ENCODE results near the gene TECPR1. TPM values are rescaled to one million over a fixed set of nuclear protein-coding genes. Genes with fewer than 3 reads are reported as not detected.

TECPR1 gene
- total and polyA plus RNA-seq, 2 of the 8 experiments (the other 6 are each of a cell fraction or from before 2014, with no cell fraction given), result 1.3 to 11.1 TPM

- H3K56ac ChIP-seq (replicated peaks; ENCODE audit: insufficient read length, low read depth, low read length), result no peak overlapping the region
- H3K4me3 ChIP-seq (ENCODE audit: extremely low read depth in 1 of 4, insufficient read depth in 2 of 4, low read depth in 3 of 4, low read length in 4 of 4), result no peak overlapping the region
- no peak overlapping the region for H2AFZ ChIP-seq (ENCODE audit: low read length)
- CTCF ChIA-PET (ENCODE audit: partially characterized antibody), result interaction anchor here (0.6 to 2.3 kb wide), 11 partner anchors 8 to 221 kb away, joined by 3 to 15 read pairs (median 3); no protein-coding TSS in a partner anchor
- DNase-seq (ENCODE audit: low read depth in 1 of 2, low spot score in 2 of 2) (no peak), FAIRE-seq (no peak)
- no peak overlapping the region for H3K18ac ChIP-seq (ENCODE audit: extremely low read depth, low read length)
- no peaks in the 10 kb centered on the region for H3K79me2 ChIP-seq (ENCODE audit: control insufficient read depth in 1 of 2, insufficient read depth in 2 of 2, low read length in 2 of 2)
- H4K8ac ChIP-seq (ENCODE audit: extremely low read depth, insufficient read depth, low read length), result no peak overlapping the region
- POLR2A ChIA-PET (ENCODE audit: partially characterized antibody), result interaction anchor here (0.8 kb wide), 1 partner anchor 8 kb away, joined by 3 read pairs; no protein-coding TSS in a partner anchor
- no peak overlapping the region for H2BK15ac ChIP-seq (ENCODE audit: low read length)
- peaks cover 0 to 6% (median 0%) of the 10 kb centered on the region in 4 experiments; a peak in 3 of 7 replicates for H3K4me1 ChIP-seq (replicated peaks in 1 of 4; ENCODE audit: control insufficient read depth in 3 of 4, insufficient read depth in 4 of 4, low read length in 3 of 4)
- H3K36me3 ChIP-seq (ENCODE audit: control insufficient read depth in 2 of 4, insufficient read depth in 4 of 4, low read length in 3 of 4), result no peaks in the 10 kb centered on the region
- no peak overlapping the region for H3K23ac ChIP-seq (ENCODE audit: insufficient read length)
- H3K14ac ChIP-seq (ENCODE audit: insufficient read length), result no peak overlapping the region
- no peak overlapping the region for H4K5ac ChIP-seq (ENCODE audit: insufficient read length, low read depth, low read length)
- H2BK12ac ChIP-seq (ENCODE audit: low read depth, low read length), result no peak overlapping the region
- H3K27ac ChIP-seq (ENCODE audit: low read depth, low read length), result no peak overlapping the region
- H3K4ac ChIP-seq (replicated peaks; ENCODE audit: insufficient read length, low read depth, low read length), result no peak overlapping the region
- no CpG with 5 or more reads among the region's 1 CpG for WGBS, 2 experiments (ENCODE audit: extremely low coverage in 1 of 2, insufficient coverage in 1 of 2, insufficient read length in 1 of 2, insufficient replicate concordance in 2 of 2, low coverage in 1 of 2, low lambda C conversion rate in 2 of 2, missing lambda C conversion rate in 1 of 2)
- H2BK120ac ChIP-seq (replicated peaks; ENCODE audit: low read depth, low read length), result no peak overlapping the region
- H2AK5ac ChIP-seq (ENCODE audit: low read depth, low read length), result no peak overlapping the region
- H3K23me2 ChIP-seq (ENCODE audit: low read depth, low read length), result peaks cover 8% of the 10 kb centered on the region; the same call in 1 of the 2 replicates
- H4K91ac ChIP-seq (replicated peaks; ENCODE audit: insufficient read length, low read length), result no peak overlapping the region
- H2BK5ac ChIP-seq (ENCODE audit: low read depth, low read length), result no peak overlapping the region
- peaks cover 0 to 3% of the 10 kb centered on the region in 2 experiments for H4K20me1 ChIP-seq (replicated peaks in 1 of 2; ENCODE audit: control insufficient read depth in 1 of 2, insufficient read depth in 2 of 2, low read length in 2 of 2)
- no peaks in the 10 kb centered on the region for H3K9me3 ChIP-seq (ENCODE audit: insufficient read depth in 2 of 2, low read depth in 1 of 2, low read length in 1 of 2)
- H3K4me2 ChIP-seq (ENCODE audit: insufficient read depth in 1 of 2, low read depth in 2 of 2, low read length in 2 of 2), result no peak overlapping the region
- no peaks in the 10 kb centered on the region for H3K27me3 ChIP-seq (replicated peaks in 1 of 4; ENCODE audit: control insufficient read depth in 3 of 4, extremely low read depth in 1 of 4, insufficient read depth in 3 of 4, low read length in 3 of 4)
- no peak overlapping the region for H3K9ac ChIP-seq (replicated peaks in 1 of 4; ENCODE audit: extremely low read depth in 1 of 4, low read depth in 3 of 4, low read length in 3 of 4)
- H2BK20ac ChIP-seq (ENCODE audit: low read length), result no peak overlapping the region
- H3K79me1 ChIP-seq (ENCODE audit: low read depth, low read length), result no peaks in the 10 kb centered on the region
- TF ChIP-seq CHD1 (IDR thresholded peaks at IDR 0.05; ENCODE audit: low read depth, low read length), result no peak
- no peak for TF ChIP-seq SRF (IDR thresholded peaks at IDR 0.05; ENCODE audit: low read depth, low read length)
These were observed 9.7 kb downstream of the TECPR1 start for GRCh38 chr7:98242342-98242741.
